Retinal pigment epithelial cell (primary cell): Measurements from ENCODE around the gene ITGA11.

Experiments used
- DNase-seq: peaks from one replicate; pipeline ENCODE4 v3.0.0-alpha.2; 2010; ENCODE audit warnings: low read depth
- H3K4me3 ChIP-seq: 2 replicates; pipeline ENCODE4 v1.5.1; 2011; ENCODE audit warnings: mild to moderate bottlenecking, low read length, control low read depth, moderate library complexity
- TF ChIP-seq, protein P1 (sequence below): conservative IDR thresholded peaks from 2 replicates; pipeline ENCODE4 v1.5.1; 2011; ENCODE audit warnings: low read depth, low read length, control low read depth, inconsistent platforms

The ITGA11 gene

DNA sequence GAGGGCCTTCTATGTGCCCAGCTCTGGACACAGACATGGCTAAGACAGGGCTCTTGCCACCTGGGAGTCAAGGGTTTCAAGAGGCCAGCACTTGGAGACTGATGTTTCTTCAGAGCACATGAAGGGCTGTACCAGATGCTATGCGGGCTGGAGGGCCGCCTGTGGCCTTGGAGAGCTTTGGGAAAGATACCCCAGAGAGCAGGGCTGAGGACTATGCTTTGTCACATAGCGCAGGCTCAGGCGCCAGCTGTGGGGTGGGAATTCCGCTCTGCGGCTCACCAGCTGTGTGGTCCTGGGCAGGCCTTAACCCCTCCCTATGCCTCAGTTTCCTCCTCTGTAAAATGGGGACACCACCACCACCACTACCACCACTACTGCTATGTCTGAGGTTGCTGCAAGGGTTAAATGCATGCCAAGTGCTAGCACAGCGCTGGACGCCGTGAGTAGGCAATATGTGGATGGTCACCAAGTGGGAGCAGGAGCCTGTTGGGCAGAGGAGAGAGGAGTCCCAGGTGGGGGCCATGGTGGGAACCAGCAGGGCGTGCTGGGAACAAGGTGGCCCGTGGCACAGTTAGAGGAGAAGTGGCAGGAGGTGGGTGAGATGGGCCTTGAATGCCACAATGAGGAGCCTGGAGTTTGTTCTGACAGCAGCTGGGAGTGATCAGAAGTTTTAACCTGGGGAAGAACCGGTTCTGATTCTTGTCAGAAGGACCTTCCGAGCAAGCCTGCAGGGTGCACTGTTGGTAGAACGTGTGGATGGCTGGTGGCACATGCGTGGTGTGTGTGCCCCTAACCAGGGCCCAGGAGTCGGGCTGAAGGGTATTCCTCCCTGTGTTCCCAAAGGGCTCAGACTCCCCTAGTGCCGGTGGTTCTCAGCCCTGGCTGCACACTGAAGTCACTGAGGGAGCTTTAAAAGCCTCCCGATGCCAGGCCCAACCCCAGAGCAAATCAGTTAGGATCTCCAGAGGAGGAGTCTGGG is 112.7 kb downstream of the ITGA11 start:
- no peak for DNase-seq
- H3K4me3 ChIP-seq: no peak overlapping the region
- TF ChIP-seq, protein P1, sequence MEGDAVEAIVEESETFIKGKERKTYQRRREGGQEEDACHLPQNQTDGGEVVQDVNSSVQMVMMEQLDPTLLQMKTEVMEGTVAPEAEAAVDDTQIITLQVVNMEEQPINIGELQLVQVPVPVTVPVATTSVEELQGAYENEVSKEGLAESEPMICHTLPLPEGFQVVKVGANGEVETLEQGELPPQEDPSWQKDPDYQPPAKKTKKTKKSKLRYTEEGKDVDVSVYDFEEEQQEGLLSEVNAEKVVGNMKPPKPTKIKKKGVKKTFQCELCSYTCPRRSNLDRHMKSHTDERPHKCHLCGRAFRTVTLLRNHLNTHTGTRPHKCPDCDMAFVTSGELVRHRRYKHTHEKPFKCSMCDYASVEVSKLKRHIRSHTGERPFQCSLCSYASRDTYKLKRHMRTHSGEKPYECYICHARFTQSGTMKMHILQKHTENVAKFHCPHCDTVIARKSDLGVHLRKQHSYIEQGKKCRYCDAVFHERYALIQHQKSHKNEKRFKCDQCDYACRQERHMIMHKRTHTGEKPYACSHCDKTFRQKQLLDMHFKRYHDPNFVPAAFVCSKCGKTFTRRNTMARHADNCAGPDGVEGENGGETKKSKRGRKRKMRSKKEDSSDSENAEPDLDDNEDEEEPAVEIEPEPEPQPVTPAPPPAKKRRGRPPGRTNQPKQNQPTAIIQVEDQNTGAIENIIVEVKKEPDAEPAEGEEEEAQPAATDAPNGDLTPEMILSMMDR: no peak

DNA sequence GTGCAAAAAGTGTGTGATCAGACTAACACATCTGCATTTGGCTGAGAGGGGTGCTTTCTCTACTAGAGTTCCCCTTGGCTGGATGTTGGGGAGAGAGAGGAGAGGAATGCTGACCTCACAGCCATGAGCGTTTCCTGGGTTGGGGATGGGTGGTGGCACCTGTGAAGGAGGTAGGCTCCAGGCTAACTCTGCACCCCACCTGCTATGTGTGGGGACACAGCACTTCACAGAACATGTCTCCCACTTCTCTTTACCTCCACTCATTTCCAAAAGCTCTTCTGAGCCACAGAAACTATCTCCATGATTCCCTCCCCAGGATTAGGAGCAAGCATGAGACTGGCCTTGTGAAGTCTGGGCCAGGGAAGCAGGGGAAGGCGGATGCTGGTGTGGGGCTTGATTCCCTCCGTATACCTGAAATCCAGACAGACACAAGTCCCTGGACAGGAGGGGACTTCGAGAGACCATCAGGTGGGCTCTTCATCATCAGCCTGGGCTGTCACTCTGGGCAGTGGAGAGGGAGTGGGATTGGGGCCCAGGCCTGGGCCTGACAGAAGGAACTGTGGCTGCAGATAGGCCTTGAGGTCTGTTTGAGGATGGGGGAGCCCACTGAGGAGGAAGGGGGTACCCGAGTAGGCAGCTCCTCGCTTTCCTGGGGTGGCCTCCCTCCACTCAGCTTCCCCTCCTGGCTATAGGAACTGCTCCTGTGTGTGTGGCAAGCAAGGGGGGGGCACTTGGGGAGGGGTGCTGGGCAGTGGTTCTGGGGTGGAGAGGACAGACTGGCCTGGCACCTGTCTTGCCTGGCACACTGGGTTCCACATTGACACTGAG is 113.7 kb downstream of the ITGA11 start:
- TF ChIP-seq, protein P1: no peak
- H3K4me3 ChIP-seq: no peak overlapping the region
- DNase-seq: no peak

DNA sequence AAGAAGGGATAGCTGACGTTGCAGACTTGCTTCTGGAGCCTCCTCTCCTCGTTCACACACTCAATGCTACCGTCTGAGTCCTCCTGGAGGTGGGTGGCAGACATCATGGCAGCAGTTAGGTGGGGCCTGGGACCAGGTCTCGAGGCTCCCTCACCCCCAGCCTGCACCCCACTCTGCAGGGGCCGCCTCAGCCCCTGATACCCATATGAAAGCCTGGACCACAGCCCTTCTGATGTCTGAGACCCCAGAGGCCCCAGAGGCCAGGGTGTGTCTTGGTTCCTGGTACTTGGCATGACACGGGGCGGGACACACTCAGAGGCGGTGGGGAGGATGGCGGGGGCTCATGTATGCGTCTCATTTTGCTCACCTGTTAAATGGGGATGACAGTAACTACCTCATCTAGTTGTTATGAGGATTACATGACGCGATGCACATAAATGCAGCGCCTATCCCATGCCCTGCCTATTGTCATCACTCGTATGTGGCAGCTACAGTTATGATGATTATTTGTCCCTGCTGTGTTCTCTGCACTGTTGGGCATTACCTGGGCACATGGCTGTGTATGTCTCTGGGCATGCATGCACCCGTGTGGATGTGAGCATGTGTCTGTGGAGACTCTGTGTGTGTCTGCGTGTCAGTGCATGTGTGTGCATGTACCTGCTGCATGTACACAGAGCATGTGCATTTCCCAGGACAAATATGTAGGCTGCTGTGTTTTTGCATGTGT is 114.5 kb downstream of the ITGA11 start:
- TF ChIP-seq, protein P1: no peak
- H3K4me3 ChIP-seq: no peak overlapping the region
- no peak for DNase-seq

- no peak overlapping the region for H3K4me3 ChIP-seq
- TF ChIP-seq, protein P1: peak; percentile 49
- no peak for DNase-seq
Observed at GRCh38 chr15:68316061-68316804, 115.7 kb downstream of the ITGA11 start.

DNA sequence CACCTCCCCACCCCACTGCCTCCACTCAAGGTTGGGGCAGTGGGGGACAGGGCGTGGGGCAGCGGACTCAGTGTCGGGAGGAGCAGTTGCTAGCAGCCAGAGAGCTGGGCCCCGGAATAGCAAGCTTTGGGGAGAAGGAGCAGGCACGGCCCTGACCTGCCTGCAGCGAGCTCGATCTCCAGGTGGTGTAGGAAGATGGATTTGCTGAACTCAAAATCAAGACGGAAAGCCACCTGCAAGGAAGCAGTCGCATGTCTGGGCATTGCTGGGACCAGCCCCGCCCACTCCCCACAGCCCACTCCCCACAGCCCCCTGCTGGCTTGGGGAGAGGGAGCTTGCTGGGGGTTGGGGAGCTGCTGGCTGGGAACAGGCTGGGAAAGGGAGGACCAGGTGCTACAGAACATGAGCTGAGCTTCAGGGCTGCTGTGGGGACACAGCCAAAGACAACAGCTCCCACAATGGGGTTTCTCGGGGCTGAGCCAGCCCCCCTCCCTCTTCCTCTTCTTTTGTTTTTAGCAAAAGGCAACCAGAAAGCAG is 116.4 kb downstream of the ITGA11 start:
- DNase-seq: no peak
- no peak overlapping the region for H3K4me3 ChIP-seq

More for the DNA sequence above, 116.4 kb downstream of the ITGA11 start:
- TF ChIP-seq, protein P1: no peak
